Transverse colon (tissue), 4 donors: ENCODE data around the gene NLRP5. TPM values are rescaled to one million over a fixed set of nuclear protein-coding genes. Genes with fewer than 3 reads are reported as not detected.

Experiments
- DNase-seq: peaks from one replicate; pipeline ENCODE4 v3.0.0-alpha.2; 2019
- H3K27ac ChIP-seq, 4 donors: fragments of 200-600 bp; sonication (generic); 2 replicates each; pipeline ENCODE4 v1.5.1; 2016 to 2018; ENCODE audit warnings: inconsistent platforms in 4 of 4
- H3K27me3 ChIP-seq: fragments of 200-600 bp; sonication (generic); 2 replicates; pipeline ENCODE4 v1.5.1; 2017; ENCODE audit warnings: inconsistent platforms
- H3K36me3 ChIP-seq, 4 donors: fragments of 200-600 bp; sonication (generic); 2 replicates each; pipeline ENCODE4 v1.5.1; 2017 to 2019; ENCODE audit warnings: inconsistent platforms in 4 of 4
- H3K4me1 ChIP-seq, 4 donors: fragments of 200-600 bp; sonication (generic); 2 replicates each; pipeline ENCODE4 v1.5.1; 2017 to 2020; ENCODE audit warnings: inconsistent platforms in 4 of 4
- H3K4me3 ChIP-seq, 4 donors: fragments of 200-600 bp; sonication (generic); 1 replicate in 1 of 4; 2 replicates in 3 of 4; pipeline versions ENCODE4 v1.5.1 to v1.6.1; 2017 to 2019; ENCODE audit warnings: inconsistent platforms in 4 of 4
- H3K9me3 ChIP-seq, 2 donors: fragments of 200-600 bp; sonication (generic); 2 replicates each; pipeline ENCODE4 v1.5.1; 2017 to 2019; ENCODE audit warnings: inconsistent platforms in 2 of 2
- EP300 ChIP-seq: sonication (generic); formaldehyde crosslinking; IDR thresholded peaks from one replicate; pipeline ENCODE4 v1.6.1; 2017; ENCODE audit warnings: antibody characterized with exemption, low read depth
- POLR2A ChIP-seq: fragments of 450-650 bp; IDR thresholded peaks from one replicate; pipeline ENCODE4 v1.6.1; 2016; ENCODE audit warnings: antibody characterized with exemption, mild to moderate bottlenecking, moderate library complexity
- POLR2AphosphoS5 ChIP-seq, 3 donors: sonication (generic); formaldehyde crosslinking; IDR thresholded peaks; one replicate each; pipeline ENCODE4 v1.6.1; 2016; ENCODE audit warnings: antibody characterized with exemption in 3 of 3
- WGBS, 2 donors: methylation state at CpG; one replicate each; pipeline ENCODE4 v1.1.5; 2018; ENCODE audit warnings: low coverage in 1 of 2; 5-methylcytosine and 5-hydroxymethylcytosine counted together
- in situ Hi-C, 4 donors: fragments of 200-750 bp; cut with MboI; loops; one replicate each; pipeline versions ENCODE4 v1.15.0 to v1.15.1; 2017; ENCODE audit warnings: low sequenced_read_pairs in 3 of 4, low pct_ligation_motif_present in 1 of 4, low pct_unique_long_range_greater_than_20kb in 1 of 4
- intact Hi-C: fragments of 100-400 bp; cut with DNase I; formaldehyde crosslinking; loops from one replicate; pipeline ENCODE4 v1.15.1; 2023; ENCODE audit warnings: low total_unique reads
- total RNA-seq, 4 donors: library from RNA; depleted of rRNA; stranded (reverse); fragments of >200 nt; gene quantifications; one replicate each; pipeline ENCODE4 v1.1.0, GENCODE V29; 2016
- TF ChIP-seq, protein P1 (sequence below), 5 experiments: fragments of 200-600 bp in 3 of 5; fragments of 450-650 bp in 2 of 5; sonication (generic) in 3 of 5; IDR thresholded peaks; 1 replicate in 2 of 5; 2 replicates in 3 of 5; pipeline ENCODE4 v1.5.1; 2016 to 2017; ENCODE audit warnings: antibody characterized with exemption in 5 of 5, inconsistent platforms in 3 of 5, mild to moderate bottlenecking in 2 of 5, moderate library complexity in 1 of 5

The NLRP5 gene
- total RNA-seq, 4 donors from 2014 or later = not detected

DNA sequence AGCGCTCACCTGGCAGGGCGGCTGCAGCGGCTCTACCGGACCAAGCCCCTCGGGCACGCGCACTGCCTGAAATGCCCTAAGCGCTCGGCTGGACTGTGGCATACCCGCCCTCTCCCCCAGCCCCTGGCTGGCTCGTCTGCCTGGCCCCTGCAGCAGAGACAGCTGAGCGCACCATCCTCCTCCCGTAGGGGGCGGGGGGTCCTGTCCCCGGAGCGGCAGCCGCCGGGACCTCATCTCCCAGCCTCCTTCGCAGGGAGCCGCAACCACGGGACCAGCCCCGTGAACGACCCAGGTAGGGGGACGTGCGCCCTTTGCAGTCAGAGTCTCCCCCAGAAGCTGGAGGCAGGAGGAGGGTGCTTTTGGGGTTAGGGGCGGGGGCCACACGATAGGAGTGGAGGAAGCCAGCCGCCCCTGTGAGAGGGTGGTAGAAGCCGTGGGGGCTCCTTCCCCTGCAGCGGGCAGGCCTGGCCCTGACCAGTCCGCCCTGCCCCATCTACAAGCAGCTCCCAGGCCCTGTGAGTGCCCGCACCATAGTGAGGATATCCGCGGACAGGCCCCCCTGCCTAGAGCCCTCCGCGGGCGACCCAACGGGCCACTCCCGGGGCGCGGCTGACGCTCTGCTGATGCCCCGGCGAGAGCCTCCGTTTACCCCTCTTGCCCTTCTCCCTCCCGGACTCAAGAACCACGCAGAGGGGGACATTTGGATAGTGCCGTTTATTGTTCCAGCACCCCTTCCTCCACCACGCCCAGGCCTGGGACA is 100.3 kb downstream of the NLRP5 start:
- WGBS, 2 donors = 78 to 80% methylated on average over 1 to 46 of the region's 49 CpGs
- peaks cover 0 to 6% (median 3%) of the 10 kb centered on the region in 4 donors for H3K36me3 ChIP-seq
- H3K27ac ChIP-seq = no peak overlapping the region
- in situ Hi-C loops = loop anchor here in 1 of 4 donors (25.0 kb wide), 1 partner anchor 225 kb away; the partner anchor contains the start of gene ZSCAN5A
- TF ChIP-seq POLR2AphosphoS5 (IDR thresholded peaks at IDR 0.05) (no peak), EP300 (no peak), POLR2A (no peak)
- TF ChIP-seq, protein P1, sequence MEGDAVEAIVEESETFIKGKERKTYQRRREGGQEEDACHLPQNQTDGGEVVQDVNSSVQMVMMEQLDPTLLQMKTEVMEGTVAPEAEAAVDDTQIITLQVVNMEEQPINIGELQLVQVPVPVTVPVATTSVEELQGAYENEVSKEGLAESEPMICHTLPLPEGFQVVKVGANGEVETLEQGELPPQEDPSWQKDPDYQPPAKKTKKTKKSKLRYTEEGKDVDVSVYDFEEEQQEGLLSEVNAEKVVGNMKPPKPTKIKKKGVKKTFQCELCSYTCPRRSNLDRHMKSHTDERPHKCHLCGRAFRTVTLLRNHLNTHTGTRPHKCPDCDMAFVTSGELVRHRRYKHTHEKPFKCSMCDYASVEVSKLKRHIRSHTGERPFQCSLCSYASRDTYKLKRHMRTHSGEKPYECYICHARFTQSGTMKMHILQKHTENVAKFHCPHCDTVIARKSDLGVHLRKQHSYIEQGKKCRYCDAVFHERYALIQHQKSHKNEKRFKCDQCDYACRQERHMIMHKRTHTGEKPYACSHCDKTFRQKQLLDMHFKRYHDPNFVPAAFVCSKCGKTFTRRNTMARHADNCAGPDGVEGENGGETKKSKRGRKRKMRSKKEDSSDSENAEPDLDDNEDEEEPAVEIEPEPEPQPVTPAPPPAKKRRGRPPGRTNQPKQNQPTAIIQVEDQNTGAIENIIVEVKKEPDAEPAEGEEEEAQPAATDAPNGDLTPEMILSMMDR (IDR thresholded peaks at IDR 0.05) = no peak
- intact Hi-C loops = no loop called here
- DNase-seq = no peak
- peaks cover 4% of the 10 kb centered on the region for H3K27me3 ChIP-seq
- no peaks in the 10 kb centered on the region for H3K4me1 ChIP-seq
- H3K9me3 ChIP-seq = no peaks in the 10 kb centered on the region
- H3K4me3 ChIP-seq = no peak overlapping the region

DNA sequence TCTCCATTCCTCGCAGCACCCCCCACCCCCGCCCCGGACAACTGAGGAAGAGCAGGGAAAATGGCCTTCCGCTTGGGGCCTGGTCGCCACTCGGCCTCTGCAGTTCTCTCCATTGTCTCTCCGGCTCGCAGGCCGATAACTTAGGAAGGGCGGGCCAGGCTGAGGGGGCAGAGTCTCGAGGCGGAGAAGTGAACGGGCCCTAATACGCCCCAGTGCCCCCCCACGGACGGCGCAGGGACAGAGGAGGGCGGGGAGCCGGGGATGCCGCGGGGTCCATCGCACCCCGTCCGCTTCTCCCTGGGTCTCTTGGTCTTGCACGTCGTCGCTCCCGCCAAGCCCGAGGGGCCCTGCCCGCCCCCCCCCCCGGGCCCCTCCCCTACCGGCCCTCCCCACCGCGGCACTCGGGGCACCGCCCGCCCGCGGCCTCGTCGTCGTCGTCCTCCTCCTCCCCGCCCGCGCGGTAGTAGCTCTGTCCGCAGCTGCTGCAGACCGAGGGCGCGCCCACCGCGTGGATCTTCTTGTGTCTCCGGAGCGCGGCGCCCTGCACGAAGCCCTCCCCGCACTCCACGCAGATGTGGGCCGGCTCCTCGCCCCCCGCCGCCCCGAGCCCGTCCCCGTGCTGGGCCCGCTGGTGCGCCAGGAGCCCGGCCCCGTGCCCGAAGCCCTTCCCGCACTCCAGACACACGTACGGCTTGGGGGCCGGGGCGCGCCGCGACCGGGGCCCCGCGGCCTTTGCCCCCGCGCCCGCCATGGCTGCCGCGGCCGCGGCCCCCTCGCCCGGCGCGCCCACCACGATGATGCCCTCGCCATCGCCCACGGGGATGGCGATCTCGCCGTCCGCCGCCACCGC is 101.3 kb downstream of the NLRP5 start:
- Histone ChIP-seq H3K27me3 (no peaks in the 10 kb centered on the region), H3K4me3 (no peak overlapping the region), H3K9me3 (no peaks in the 10 kb centered on the region), H3K36me3 (peaks cover 0 to 6% (median 3%) of the 10 kb centered on the region in 4 donors), H3K27ac (no peak overlapping the region), H3K4me1 (no peaks in the 10 kb centered on the region)
- TF ChIP-seq, protein P1 (IDR thresholded peaks at IDR 0.05) = no peak
- DNase-seq = no peak
- in situ Hi-C loops (loop anchor here in 1 of 4 donors (25.0 kb wide), 1 partner anchor 224 kb away; the partner anchor contains the start of gene ZSCAN5A), intact Hi-C loops (no loop called here)
- 93% methylated on average over 30 to 90 of the region's 104 CpGs for WGBS, 2 donors

DNA sequence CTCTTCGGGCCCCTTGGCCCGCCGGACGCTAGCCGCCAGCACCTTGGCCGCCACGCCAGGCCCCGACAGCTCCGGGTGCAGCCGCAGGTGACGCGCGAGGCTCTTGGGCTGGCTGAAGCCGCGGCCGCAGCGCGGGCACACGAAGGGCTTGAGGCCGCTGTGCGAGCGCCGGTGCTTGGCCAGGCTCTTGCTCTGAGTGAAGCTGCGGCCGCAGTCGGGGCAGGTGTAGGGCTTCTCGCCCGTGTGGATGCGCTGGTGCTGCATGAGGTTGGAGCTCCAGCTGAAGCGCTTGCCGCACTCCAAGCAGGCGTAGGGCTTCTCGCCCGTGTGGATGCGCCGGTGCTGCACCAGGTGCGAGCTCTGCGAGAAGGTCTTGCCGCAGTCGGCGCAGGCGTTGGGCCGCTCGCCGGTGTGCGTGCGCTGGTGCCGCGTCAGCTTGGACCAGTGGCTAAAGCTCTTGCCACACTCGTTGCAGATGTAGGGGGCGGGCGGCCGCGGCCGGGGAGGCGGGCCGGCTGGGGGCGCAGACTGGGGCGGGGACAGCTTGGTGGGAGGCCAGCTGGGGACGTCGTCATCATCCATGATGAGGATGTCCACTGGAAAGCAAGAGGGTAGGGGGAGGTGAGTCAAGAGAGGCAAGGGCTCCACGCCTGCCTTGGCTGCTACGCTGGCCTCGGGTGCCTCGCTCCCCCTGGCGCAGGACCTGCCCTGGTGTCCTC is 102.1 kb downstream of the NLRP5 start:
- H3K27ac ChIP-seq = no peak overlapping the region
- peaks cover 0 to 6% (median 3%) of the 10 kb centered on the region in 4 donors for H3K36me3 ChIP-seq
- no peaks in the 10 kb centered on the region for H3K9me3 ChIP-seq
- no peaks in the 10 kb centered on the region for H3K27me3 ChIP-seq
- intact Hi-C loops (no loop called here), in situ Hi-C loops (loop anchor here in 1 of 4 donors (25.0 kb wide), 1 partner anchor 224 kb away; the partner anchor contains the start of gene ZSCAN5A)
- H3K4me3 ChIP-seq = no peak overlapping the region
- H3K4me1 ChIP-seq = no peaks in the 10 kb centered on the region
- DNase-seq = no peak
- WGBS, 2 donors = 95 to 100% methylated on average over 1 to 66 of the region's 66 CpGs
- no peak for TF ChIP-seq EP300
- TF ChIP-seq POLR2AphosphoS5 (IDR thresholded peaks at IDR 0.05) = no peak
- no peak for TF ChIP-seq POLR2A
- TF ChIP-seq, protein P1 (IDR thresholded peaks at IDR 0.05) = no peak

DNA sequence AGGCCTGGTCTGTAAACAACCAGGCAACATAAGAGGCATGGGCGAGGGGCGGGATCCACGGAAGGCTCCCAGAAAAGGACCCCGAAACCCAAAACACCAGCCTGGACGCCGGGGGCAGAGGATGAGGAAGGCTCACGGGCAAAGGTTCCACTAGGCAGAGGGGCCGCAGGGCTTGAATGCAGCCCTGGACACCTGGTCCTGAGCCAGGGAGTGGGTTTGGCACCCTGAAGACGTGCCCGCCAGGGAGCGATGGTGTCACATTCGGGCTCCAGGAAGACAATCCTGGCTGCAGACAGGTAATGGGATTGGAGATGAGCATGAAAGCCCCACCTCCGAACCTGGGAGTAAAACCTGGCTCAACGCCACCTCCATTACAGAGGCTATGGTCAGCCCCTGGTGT is 102.8 kb downstream of the NLRP5 start:
- Histone ChIP-seq H3K36me3 (peaks cover 0 to 6% (median 3%) of the 10 kb centered on the region in 4 donors), H3K4me1 (no peaks in the 10 kb centered on the region), H3K27me3 (no peaks in the 10 kb centered on the region), H3K4me3 (no peak overlapping the region), H3K27ac (no peak overlapping the region), H3K9me3 (no peaks in the 10 kb centered on the region)
- 93% methylated on average over 14 of the region's 14 CpGs; no CpG with 5 or more reads in 1 of the 2 donors for WGBS, 2 donors
- no peak for TF ChIP-seq POLR2A
- no peak for TF ChIP-seq POLR2AphosphoS5 (IDR thresholded peaks at IDR 0.05)
- TF ChIP-seq EP300 = no peak
- TF ChIP-seq, protein P1 (IDR thresholded peaks at IDR 0.05) = no peak
- in situ Hi-C loops = loop anchor here in 1 of 4 donors (25.0 kb wide), 1 partner anchor 223 kb away; the partner anchor contains the start of gene ZSCAN5A
- no peak for DNase-seq
- intact Hi-C loops = no loop called here
